Mucosa of rectum (tissue), 2 donors: Measurements from ENCODE around the gene NOS3.
A peak's percentile ranks its signal among the peaks of the same experiment; 100 is the strongest.

Experiments used
- H3K27ac ChIP-seq, 2 donors: one replicate each; pipeline ENCODE4 v1.7.0; 2013; ENCODE audit warnings: inconsistent platforms in 2 of 2, low read depth in 2 of 2, low read length in 2 of 2
- H3K27me3 ChIP-seq, 2 donors: one replicate each; pipeline ENCODE4 v1.7.0; 2013; ENCODE audit warnings: low read length in 2 of 2; ENCODE audit not compliant: control insufficient read depth in 2 of 2, insufficient read depth in 2 of 2
- H3K36me3 ChIP-seq, 2 donors: one replicate each; pipeline ENCODE4 v1.7.0; 2013; ENCODE audit warnings: low read length in 2 of 2; ENCODE audit not compliant: control insufficient read depth in 2 of 2, insufficient read depth in 2 of 2
- H3K4me1 ChIP-seq, 2 donors: one replicate each; pipeline ENCODE4 v1.7.0; 2013; ENCODE audit warnings: low read length in 2 of 2, mild to moderate bottlenecking in 1 of 2; ENCODE audit not compliant: control insufficient read depth in 2 of 2, insufficient read depth in 2 of 2
- H3K4me3 ChIP-seq, 2 donors: one replicate each; pipeline ENCODE4 v1.7.0; 2013; ENCODE audit warnings: low read length in 2 of 2
- H3K9ac ChIP-seq, 2 donors: one replicate each; pipeline ENCODE4 v1.7.0; 2013; ENCODE audit warnings: low read length in 2 of 2, low read depth in 1 of 2, mild to moderate bottlenecking in 1 of 2
- H3K9me3 ChIP-seq, 2 donors: one replicate each; pipeline ENCODE4 v1.7.0; 2013; ENCODE audit warnings: low read length in 2 of 2; ENCODE audit not compliant: control insufficient read depth in 2 of 2
- donor health status: healthy.
- donor health status: Normal muscosa, but diverticular disease.

Gene NOS3

GRCh38 chr7:150990416-150991186, at the start of gene NOS3:
TSS of gene NOS3 (plus strand) at chr7:150991017. CDS start at chr7:150993804, 2,787 bp downstream.
- Histone ChIP-seq H3K4me3 (no peak within 1 kb of the TSS), H3K27ac (no peak within 1 kb of the TSS), H3K9ac (no peak within 1 kb of the TSS), H3K4me1 (peaks cover 2 to 8% of the 10 kb centered on the region in 2 donors), H3K9me3 (no peaks in the 10 kb centered on the region), H3K27me3 (peaks cover 0 to 8% of the 10 kb centered on the region in 2 donors), H3K36me3 (no peaks in the 10 kb centered on the region)

GRCh38 chr7:150941351-150942000, 49.3 kb upstream of the NOS3 start:
- Histone ChIP-seq H3K9me3 (no peaks in the 10 kb centered on the region), H3K36me3 (no peaks in the 10 kb centered on the region), H3K27me3 (peaks cover 0 to under 1% of the 10 kb centered on the region in 2 donors), H3K27ac (no peak overlapping the region), H3K9ac (no peak overlapping the region), H3K4me1 (peaks cover 4 to 6% of the 10 kb centered on the region in 2 donors), H3K4me3 (no peak overlapping the region)

- Histone ChIP-seq H3K27me3 (peaks cover 0 to 5% of the 10 kb centered on the region in 2 donors), H3K4me1 (peaks cover 4 to 6% of the 10 kb centered on the region in 2 donors), H3K4me3 (no peak overlapping the region), H3K36me3 (no peaks in the 10 kb centered on the region), H3K9ac (no peak overlapping the region), H3K27ac (no peak overlapping the region), H3K9me3 (no peaks in the 10 kb centered on the region)
Observed at GRCh38 chr7:150942001-150942590, 48.7 kb upstream of the NOS3 start.

GRCh38 chr7:150942591-150943452, 48.0 kb upstream of the NOS3 start:
- Histone ChIP-seq H3K9me3 (no peaks in the 10 kb centered on the region), H3K27me3 (peaks cover 0 to 6% of the 10 kb centered on the region in 2 donors), H3K36me3 (no peaks in the 10 kb centered on the region), H3K4me1 (peaks cover 4 to 6% of the 10 kb centered on the region in 2 donors), H3K27ac (no peak overlapping the region), H3K9ac (no peak overlapping the region), H3K4me3 (no peak overlapping the region)

GRCh38 chr7:150943453-150943814, 47.4 kb upstream of the NOS3 start:
- peaks cover 4 to 6% of the 10 kb centered on the region in 2 donors for H3K4me1 ChIP-seq

GRCh38 chr7:150944066-150945042, 46.5 kb upstream of the NOS3 start:
- no peak overlapping the region for H3K4me3 ChIP-seq
- H3K36me3 ChIP-seq, result no peaks in the 10 kb centered on the region
- no peaks in the 10 kb centered on the region for H3K9me3 ChIP-seq
- H3K27me3 ChIP-seq, result peaks cover 0 to 9% of the 10 kb centered on the region in 2 donors
- no peak overlapping the region for H3K9ac ChIP-seq
- H3K27ac ChIP-seq, result no peak overlapping the region
- peaks cover 4 to 6% of the 10 kb centered on the region in 2 donors for H3K4me1 ChIP-seq

More at GRCh38 chr7:150943453-150943814, 47.4 kb upstream of the NOS3 start:
- H3K36me3 ChIP-seq, result no peaks in the 10 kb centered on the region
- H3K9ac ChIP-seq, result no peak overlapping the region
- H3K27ac ChIP-seq, result no peak overlapping the region
- H3K4me3 ChIP-seq, result no peak overlapping the region
- H3K27me3 ChIP-seq, result peaks cover 0 to 9% of the 10 kb centered on the region in 2 donors
- no peaks in the 10 kb centered on the region for H3K9me3 ChIP-seq

GRCh38 chr7:150945171-150945852, 45.5 kb upstream of the NOS3 start:
- H3K27ac ChIP-seq, result peak overlapping the region in 1 of 2 donors; percentile 23

GRCh38 chr7:150945853-150946420, 44.9 kb upstream of the NOS3 start:
- Histone ChIP-seq H3K27ac (peak overlapping the region in 1 of 2 donors; percentile 3), H3K36me3 (no peaks in the 10 kb centered on the region), H3K9me3 (no peaks in the 10 kb centered on the region), H3K4me1 (peaks cover 4 to 6% of the 10 kb centered on the region in 2 donors), H3K9ac (no peak overlapping the region), H3K4me3 (no peak overlapping the region), H3K27me3 (peaks cover 0 to 9% of the 10 kb centered on the region in 2 donors)

More at GRCh38 chr7:150945171-150945852, 45.5 kb upstream of the NOS3 start:
- H3K9ac ChIP-seq, result no peak overlapping the region
- H3K27me3 ChIP-seq, result peaks cover 0 to 9% of the 10 kb centered on the region in 2 donors
- H3K4me3 ChIP-seq, result no peak overlapping the region
- peaks cover 4 to 6% of the 10 kb centered on the region in 2 donors for H3K4me1 ChIP-seq
- no peaks in the 10 kb centered on the region for H3K9me3 ChIP-seq
- H3K36me3 ChIP-seq, result no peaks in the 10 kb centered on the region
